Epithelial cell of esophagus (primary cell): ENCODE measurements around the gene LYPD5.

Experiments used
- DNase-seq: peaks from one replicate; pipeline ENCODE4 v3.0.0; 2010; ENCODE audit warnings: low read depth
- H3K4me3 ChIP-seq: 2 replicates; pipeline ENCODE4 v1.5.1; 2011; ENCODE audit warnings: mild to moderate bottlenecking, low read length, control low read depth
- TF ChIP-seq, protein P1 (sequence below): IDR thresholded peaks from 2 replicates; pipeline ENCODE4 v1.5.1; 2011; ENCODE audit warnings: low read depth, mild to moderate bottlenecking, low read length, control low read depth, inconsistent platforms; ENCODE audit not compliant: insufficient read depth; ENCODE audit errors: missing control alignments

Gene LYPD5

DNA sequence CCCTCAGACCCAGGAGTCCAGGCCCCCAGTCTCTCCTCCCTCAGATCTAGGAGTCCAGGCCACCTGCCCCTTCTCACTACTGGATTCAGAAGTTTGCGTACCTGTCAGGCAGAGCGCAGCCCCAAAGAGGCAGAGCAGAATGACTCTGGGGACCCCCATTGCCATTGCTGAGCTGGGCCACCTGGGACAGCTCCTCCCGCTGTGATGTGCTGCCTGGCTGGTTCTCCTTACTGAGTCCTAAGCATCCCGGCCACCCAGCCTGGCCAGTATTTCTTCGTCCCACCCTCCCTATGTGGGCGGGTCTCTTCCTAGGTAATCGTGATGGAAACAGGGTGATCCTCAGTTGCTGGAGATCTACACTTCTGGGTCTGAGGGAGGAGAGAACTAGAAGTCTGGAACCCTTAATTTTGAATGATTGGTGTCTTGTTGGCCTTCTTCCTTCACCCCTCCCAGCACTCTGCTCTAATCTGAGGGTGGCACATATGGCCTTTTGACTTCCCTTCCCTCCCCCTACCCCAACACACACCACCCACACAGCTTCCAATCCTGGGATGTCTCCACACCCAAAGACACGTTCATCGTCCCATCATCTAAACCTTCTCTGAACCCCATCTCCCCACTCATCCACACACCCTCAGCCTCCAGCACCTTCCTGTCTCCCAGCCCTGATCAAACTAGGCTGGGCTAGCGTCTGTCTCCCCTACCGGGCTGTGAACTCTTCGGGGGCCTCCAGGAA is at the start of gene LYPD5:
Gene LYPD5, minus strand, starts transcription at position 232 of the 736 bp plus-strand sequence. Its CDS starts 67 bp downstream, at position 165.
- no peak for DNase-seq
- TF ChIP-seq, protein P1, sequence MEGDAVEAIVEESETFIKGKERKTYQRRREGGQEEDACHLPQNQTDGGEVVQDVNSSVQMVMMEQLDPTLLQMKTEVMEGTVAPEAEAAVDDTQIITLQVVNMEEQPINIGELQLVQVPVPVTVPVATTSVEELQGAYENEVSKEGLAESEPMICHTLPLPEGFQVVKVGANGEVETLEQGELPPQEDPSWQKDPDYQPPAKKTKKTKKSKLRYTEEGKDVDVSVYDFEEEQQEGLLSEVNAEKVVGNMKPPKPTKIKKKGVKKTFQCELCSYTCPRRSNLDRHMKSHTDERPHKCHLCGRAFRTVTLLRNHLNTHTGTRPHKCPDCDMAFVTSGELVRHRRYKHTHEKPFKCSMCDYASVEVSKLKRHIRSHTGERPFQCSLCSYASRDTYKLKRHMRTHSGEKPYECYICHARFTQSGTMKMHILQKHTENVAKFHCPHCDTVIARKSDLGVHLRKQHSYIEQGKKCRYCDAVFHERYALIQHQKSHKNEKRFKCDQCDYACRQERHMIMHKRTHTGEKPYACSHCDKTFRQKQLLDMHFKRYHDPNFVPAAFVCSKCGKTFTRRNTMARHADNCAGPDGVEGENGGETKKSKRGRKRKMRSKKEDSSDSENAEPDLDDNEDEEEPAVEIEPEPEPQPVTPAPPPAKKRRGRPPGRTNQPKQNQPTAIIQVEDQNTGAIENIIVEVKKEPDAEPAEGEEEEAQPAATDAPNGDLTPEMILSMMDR = no peak
- no peak within 1 kb of the TSS for H3K4me3 ChIP-seq

- DNase-seq = no peak
- TF ChIP-seq, protein P1 = no peak
- no peak overlapping the region for H3K4me3 ChIP-seq
Measured at GRCh38 chr19:43848821-43849220, 46.6 kb upstream of the LYPD5 start.

DNA sequence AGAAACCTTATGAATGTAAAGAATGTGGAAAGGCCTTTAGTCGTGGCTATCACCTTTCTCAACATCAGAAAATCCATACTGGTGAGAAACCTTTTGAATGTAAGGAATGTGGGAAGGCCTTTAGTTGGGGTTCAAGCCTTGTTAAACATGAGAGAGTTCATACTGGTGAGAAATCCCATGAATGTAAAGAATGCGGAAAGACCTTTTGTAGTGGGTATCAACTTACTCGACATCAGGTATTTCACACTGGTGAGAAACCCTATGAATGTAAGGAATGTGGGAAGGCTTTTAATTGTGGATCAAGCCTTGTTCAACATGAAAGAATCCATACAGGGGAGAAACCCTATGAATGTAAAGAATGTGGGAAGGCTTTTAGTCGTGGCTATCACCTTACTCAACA is 45.6 kb upstream of the LYPD5 start:
- DNase-seq = no peak
- H3K4me3 ChIP-seq = no peak overlapping the region
- TF ChIP-seq, protein P1 = no peak

DNA sequence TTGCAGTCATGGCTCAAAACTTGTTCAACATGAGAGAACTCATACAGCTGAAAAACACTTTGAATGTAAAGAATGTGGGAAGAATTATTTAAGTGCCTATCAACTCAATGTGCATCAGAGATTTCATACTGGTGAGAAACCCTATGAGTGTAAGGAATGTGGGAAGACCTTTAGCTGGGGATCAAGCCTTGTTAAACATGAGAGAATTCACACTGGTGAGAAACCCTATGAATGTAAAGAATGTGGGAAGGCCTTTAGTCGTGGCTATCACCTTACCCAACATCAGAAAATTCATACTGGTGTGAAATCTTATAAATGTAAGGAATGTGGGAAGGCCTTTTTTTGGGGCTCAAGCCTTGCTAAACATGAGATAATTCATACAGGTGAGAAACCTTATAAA is 45.0 kb upstream of the LYPD5 start:
- no peak overlapping the region for H3K4me3 ChIP-seq
- no peak for DNase-seq
- TF ChIP-seq, protein P1 = no peak

DNA sequence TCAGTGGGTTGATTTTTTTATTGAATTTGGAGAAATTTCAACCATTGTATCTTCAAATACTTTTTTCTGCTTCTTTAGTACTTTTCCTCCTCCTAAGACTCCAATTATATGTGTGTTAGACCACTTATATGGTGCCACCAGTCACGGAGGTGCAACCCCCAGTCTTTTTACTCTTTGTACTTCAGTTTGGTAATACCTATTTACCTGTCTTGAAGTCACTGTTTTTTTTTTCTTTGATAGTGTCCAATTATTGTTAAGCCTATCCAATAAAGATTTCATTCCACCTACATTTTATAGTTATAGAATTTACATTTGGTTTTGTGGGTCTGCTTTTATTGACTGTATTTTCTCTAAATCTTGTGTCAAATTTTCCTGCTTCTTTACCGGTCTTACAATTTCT is 39.8 kb upstream of the LYPD5 start:
- H3K4me3 ChIP-seq = no peak overlapping the region
- TF ChIP-seq, protein P1 = no peak
- no peak for DNase-seq

DNA sequence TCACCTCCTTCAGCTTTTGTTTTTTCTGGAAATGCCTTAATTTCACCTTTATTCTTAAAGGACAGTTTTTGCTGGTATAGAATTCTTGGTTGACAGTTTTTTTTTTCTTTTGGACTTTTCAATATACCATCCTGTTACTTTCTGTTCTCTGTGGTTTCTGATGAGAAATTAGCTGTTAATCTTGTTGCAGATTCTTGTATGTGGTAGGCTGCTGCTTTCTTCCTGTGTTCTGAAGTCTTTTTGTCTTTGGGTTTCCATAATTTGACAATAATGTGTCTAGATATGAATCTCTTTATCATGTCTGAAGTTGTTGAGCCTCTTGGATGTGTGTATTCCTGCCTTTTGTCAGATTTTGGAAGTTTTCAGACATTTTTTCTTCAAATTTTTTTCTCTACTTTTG is 36.9 kb upstream of the LYPD5 start:
- DNase-seq = no peak
- TF ChIP-seq, protein P1 = no peak
- no peak overlapping the region for H3K4me3 ChIP-seq
